MG63 (cell line): Measurements from ENCODE around the gene PLA2G4E. TPM values are rescaled to one million over a fixed set of nuclear protein-coding genes. Genes with fewer than 3 reads are reported as not detected.

Source experiments
- DNase-seq: peaks from one replicate; pipeline ENCODE4 v3.0.0-alpha.2; 2020
- H3K27me3 ChIP-seq: fragments of 250-450 bp; sonication (Bioruptor Pico); 2 replicates; pipeline ENCODE4 v1.5.1; 2020; ENCODE audit warnings: mild to moderate bottlenecking, moderate library complexity
- H3K36me3 ChIP-seq: fragments of 250-450 bp; sonication (Bioruptor Pico); 2 replicates; pipeline ENCODE4 v1.5.1; 2020; ENCODE audit warnings: mild to moderate bottlenecking, moderate library complexity
- H3K4me3 ChIP-seq: fragments of 250-450 bp; sonication (Bioruptor Pico); 2 replicates; pipeline ENCODE4 v1.5.1; 2020; ENCODE audit warnings: mild to moderate bottlenecking, moderate library complexity
- H3K9me3 ChIP-seq: fragments of 250-450 bp; sonication (Bioruptor Pico); 2 replicates; pipeline ENCODE4 v1.5.1; 2020; ENCODE audit warnings: mild to moderate bottlenecking, moderate library complexity
- total RNA-seq: library from RNA; depleted of rRNA; stranded (reverse); fragments of >200 nt; shearing (Covaris generic); gene quantifications from 2 replicates; pipeline ENCODE4 v1.2.3, GENCODE V29; 2014; ENCODE audit warnings: low replicate concordance

PLA2G4E gene
- total RNA-seq, 1 experiment from 2014 or later = not detected

DNA sequence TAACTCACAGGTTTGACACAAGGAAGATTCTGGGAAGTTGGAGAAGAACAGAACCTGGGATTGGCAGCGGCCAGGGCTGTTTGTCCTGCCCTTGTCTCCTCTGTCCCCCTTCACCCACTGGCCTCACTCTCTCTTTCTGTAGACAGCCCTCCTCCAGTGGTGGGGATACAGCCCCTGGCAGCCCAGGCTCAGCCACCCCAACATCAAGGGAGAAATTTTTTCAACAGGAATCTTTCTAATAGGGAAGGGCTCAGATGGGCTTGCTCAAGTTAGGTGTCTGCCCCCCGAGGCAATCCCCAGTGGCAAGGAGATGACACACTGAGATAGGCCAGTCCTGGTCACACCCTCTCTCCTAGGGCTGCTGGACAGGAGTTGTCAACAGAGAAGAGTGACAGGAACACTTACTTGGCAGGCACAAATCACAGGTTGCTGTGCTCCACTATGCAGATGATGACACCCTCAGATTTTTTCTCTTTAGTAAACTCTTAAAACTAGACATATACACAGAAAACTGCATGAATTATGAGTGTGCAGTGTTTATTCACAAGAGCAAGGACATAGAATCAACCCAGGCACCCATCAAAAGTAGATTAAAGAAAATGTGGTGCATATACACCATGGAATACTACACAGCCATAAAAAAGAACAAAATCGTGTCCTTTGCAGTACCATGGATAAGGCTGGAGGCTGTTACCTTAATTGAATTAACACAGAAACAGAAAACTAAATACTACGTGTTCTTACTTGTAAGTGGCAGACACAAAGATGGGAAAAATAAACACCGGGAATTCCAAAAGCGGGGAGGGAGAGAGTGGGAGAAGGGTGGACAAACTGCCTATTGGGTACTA, 37.2 kb upstream of the PLA2G4E start:
- Histone ChIP-seq H3K27me3 (no peaks in the 10 kb centered on the region), H3K36me3 (no peaks in the 10 kb centered on the region), H3K4me3 (no peak overlapping the region), H3K9me3 (no peaks in the 10 kb centered on the region)
- no peak for DNase-seq

DNA sequence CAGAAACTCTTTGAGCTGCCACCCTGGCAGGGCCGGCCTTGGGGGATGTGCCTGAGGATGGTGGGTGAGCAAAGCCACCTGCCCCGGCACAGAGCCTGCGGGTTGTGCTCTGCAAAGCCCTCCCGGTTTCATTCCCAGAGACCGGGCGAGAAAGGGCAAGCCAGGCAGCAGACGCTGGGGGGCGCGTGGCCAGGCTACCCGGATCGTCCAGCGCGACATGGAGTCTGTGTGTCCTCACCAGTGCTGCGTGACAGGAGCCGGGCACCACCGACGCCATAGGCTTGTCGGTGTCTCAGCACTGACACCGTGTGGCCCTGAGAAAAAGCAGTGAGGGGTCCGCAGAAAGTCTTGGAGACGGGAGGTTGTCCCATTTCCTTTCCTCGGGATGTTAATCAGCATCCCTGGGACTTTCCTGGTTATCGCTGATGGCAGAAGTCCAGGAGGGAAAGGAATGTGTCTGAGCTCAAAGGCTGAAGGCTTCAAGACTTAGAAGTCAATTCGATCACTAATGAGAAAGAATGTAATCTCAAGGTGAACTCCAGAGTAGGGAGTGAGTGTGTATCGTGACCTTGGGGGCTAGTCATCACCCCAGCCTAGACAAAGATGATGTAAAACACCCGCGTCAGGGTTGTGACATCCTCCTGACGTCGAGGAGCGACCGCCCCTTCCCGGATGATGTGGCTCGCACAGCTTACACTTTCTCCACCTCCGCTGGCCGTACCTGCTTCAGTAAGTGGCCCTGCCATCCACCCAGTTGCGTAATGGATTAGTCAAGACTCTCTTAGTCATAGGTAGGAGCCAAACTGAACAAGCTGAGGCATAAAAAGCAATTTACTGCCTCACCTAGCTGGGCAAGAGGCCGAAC, 36.3 kb upstream of the PLA2G4E start:
- Histone ChIP-seq H3K27me3 (no peaks in the 10 kb centered on the region), H3K36me3 (no peaks in the 10 kb centered on the region), H3K9me3 (no peaks in the 10 kb centered on the region), H3K4me3 (no peak overlapping the region)
- peak; percentile 75 for DNase-seq

DNA sequence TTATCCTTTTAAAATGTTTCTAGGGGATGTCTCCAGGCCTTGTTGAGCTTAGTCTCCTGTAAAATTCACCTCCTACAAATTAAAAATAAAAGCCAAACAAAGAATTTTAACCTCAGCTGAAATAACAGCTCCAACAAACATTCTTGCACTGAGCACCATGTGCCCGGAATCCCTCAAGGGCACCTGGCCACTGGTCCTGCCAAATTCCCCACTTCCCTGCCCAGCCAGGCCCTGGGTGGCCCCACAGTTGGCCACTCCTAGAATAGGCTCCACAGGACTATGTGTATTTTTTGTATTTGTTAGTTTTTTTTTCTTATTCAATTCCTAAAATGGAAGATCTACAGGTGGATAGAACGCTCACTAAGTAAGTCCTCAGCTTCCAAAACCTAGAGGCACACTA, 33.1 kb upstream of the PLA2G4E start:
- Histone ChIP-seq H3K36me3 (no peaks in the 10 kb centered on the region), H3K4me3 (no peak overlapping the region), H3K9me3 (no peaks in the 10 kb centered on the region), H3K27me3 (no peaks in the 10 kb centered on the region)
- DNase-seq = no peak

DNA sequence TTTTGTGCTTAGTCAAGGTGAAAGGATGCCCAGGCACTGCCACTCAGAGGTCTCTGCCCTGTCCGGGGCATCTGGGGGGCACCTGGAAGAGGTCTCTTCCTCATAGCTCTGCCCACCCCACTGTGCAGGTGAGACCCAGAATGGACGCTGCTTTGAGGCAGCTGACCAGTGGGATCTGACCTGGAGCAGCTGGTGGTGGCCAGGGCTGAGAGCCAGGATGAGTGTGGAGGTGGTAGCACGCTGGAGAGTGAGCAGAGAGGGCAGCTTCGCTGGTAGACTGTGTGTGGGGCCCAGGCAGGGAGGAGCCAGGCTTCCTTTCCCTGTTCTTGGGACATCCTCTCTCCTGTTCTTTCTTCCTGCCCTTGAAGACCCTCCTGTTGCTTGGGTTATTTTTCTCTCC, 32.2 kb upstream of the PLA2G4E start:
- no peaks in the 10 kb centered on the region for H3K9me3 ChIP-seq
- no peak for DNase-seq
- H3K27me3 ChIP-seq = no peaks in the 10 kb centered on the region
- no peak overlapping the region for H3K4me3 ChIP-seq
- H3K36me3 ChIP-seq = no peaks in the 10 kb centered on the region

DNA sequence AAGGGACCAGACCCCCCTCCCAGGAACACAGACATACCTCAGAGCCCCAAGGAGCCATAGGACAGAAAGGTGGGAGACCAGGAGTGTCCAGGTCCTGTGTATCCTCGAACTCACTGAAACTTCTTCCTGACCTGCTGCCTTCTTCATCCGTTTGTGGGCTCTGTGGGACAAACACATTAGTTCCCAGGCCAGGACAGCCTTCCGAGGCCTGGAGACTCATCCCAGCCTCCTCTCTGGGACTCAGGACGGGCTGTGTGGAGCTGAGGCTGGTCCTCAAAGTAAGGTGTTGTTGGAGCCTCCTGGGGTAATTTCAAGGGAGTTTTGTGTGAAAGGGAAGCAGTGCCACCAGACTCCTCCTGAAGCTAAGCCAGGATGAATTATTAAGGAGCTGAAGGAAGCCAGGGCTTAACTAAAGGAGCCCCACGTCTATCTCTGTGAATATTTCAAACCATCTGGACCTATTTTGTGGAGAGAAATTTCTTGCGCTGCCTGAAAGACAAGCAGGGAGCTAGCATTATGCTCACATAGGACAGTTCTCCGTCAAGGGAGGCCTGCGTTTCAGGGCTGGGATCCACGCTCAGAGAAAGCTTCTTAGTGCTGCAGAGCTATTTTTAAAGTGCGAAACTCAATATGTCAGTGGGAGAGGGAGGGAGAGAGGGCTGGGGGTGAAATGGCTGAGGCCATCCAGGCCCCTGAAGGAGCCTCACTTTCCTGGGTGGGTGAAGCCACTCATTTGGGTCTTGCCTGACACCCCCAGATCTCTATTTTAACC, 29.8 kb upstream of the PLA2G4E start:
- DNase-seq = no peak
- no peak overlapping the region for H3K4me3 ChIP-seq
- no peaks in the 10 kb centered on the region for H3K36me3 ChIP-seq
- no peaks in the 10 kb centered on the region for H3K27me3 ChIP-seq
- no peaks in the 10 kb centered on the region for H3K9me3 ChIP-seq

DNA sequence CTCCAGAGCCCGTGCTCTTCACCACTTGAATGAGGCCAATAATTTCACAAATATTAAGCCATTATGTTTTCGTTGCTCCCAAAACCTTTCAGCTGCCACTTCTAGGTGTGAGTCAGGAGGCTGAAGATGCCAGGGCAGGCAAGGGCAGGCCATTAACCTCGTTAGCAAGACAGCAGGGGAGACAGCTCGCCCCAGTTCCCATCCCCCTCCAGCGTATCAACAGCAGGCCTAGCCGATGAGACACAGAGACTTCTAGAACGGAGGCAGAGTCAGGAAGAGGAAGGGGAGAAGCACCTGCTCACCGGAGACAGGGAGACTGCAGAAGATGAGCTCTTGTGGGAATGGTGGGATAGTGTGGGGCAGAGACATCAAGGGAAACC, 28.0 kb upstream of the PLA2G4E start:
- Histone ChIP-seq H3K36me3 (no peaks in the 10 kb centered on the region), H3K27me3 (no peaks in the 10 kb centered on the region), H3K4me3 (no peak overlapping the region), H3K9me3 (no peaks in the 10 kb centered on the region)
- no peak for DNase-seq

DNA sequence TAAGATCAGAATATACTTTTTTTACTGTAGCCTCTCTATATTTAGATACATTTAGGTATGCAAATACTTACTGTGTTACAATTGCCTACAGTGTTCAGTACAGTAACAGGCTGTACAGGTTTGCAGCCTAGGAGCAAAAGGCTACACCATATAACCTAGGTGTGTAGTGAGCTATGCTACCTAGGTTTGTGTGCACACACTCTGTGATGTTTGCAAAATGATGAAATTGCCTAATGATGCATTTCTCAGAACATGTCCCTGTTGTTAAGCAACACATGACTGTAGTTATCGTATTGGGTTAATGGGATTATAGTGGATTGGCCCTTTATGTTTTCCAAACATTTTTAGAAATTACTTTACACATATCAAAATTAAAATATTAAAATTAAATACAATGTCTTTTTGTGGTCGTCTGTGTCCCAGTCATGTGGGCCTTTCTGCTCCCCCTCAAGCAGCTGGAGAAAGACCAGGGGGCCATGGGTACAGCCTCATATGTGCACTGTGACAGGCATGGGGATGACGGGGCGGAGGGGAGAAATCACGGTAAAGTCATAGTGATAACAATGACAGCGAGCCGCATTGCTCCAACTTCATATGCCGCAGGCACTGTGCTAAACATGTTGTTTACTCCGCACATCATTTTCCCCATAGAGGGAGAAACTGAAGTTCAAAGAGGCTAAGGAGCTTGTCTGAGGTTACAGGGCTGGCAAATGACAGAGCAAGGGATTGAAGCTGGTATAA, 27.4 kb upstream of the PLA2G4E start:
- Histone ChIP-seq H3K27me3 (no peaks in the 10 kb centered on the region), H3K36me3 (no peaks in the 10 kb centered on the region), H3K9me3 (no peaks in the 10 kb centered on the region), H3K4me3 (no peak overlapping the region)
- DNase-seq = no peak

DNA sequence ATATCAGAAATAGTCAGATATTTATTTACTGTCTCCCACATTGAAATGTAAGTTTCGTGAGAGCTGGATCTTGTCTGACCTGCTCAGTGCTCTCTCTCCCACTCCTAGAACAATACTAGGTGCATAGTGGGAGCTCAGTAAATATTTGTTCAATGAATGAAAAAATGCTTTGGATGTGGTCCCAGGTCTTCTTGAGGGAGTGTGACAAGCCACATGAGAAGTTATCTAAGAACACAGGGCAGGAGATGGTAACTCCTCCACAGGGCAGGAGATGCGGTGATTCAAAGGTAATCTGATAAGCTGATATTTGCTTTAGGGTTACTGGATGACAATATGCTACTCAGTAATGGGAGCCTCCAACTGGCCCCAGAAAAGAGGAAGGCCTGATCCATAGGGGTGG, 25.8 kb upstream of the PLA2G4E start:
- no peak for DNase-seq
- Histone ChIP-seq H3K4me3 (no peak overlapping the region), H3K27me3 (no peaks in the 10 kb centered on the region), H3K36me3 (no peaks in the 10 kb centered on the region), H3K9me3 (no peaks in the 10 kb centered on the region)

DNA sequence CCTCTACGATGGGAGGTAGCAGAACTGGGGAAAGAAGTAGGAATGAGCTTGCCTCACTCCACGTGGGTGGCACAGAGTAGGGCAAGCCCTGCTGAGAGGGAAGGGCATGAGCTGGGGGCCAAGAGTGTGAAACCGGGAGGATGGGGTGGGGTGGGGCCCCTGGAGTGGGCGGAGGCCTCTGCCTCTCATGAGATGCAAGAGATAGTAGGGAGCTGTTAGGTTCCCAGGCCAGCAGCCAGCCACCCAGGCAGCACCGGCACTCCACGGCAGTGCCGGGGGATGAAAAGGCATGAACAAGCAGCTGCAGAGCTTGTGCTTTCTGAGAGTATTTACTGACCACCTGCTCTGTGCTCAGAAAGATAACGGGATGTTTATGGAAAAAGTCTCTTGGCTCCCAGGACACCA, 24.4 kb upstream of the PLA2G4E start:
- Histone ChIP-seq H3K27me3 (no peaks in the 10 kb centered on the region), H3K4me3 (no peak overlapping the region), H3K9me3 (no peaks in the 10 kb centered on the region), H3K36me3 (no peaks in the 10 kb centered on the region)
- DNase-seq = no peak

DNA sequence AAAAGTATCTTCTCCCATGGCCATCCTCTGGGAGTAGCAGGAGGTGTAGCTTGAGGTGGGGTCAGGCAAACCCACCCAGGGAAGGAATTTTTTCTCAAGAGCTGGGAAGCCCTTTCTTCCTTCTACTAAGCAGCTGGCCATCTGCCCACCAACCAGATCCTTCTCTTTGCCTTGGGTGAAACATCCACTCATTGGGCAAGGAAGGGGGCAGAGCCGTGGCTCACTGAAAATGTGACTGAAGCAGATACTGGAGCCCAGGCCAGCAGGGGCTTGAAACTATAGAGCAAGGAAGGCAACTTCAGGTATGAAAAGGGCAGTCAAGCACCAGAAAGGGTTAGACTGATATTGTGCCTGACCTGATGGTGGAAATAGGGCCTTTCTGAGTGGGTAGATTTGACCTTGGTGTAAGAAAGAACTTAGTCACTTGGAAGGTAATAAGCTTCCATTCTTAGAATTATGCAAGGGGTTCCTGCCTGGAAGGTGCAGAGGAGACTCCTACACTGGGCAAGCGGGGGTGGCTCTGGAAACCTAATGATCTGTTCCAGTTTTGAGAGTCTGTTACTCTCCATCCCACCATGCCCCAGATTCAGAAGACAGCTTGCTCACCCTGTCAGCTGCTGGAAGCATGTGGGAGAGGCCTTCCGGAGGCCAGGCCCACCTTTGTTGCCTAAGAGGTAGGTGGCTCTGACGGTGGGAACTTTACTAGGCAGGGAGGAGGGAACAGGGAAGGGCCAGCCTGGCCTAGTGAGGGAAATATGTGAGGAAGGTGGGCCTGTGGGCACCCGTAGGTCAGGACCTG, 22.0 kb upstream of the PLA2G4E start:
- no peak for DNase-seq
- no peaks in the 10 kb centered on the region for H3K9me3 ChIP-seq
- no peak overlapping the region for H3K4me3 ChIP-seq
- H3K27me3 ChIP-seq = no peaks in the 10 kb centered on the region
- no peaks in the 10 kb centered on the region for H3K36me3 ChIP-seq

DNA sequence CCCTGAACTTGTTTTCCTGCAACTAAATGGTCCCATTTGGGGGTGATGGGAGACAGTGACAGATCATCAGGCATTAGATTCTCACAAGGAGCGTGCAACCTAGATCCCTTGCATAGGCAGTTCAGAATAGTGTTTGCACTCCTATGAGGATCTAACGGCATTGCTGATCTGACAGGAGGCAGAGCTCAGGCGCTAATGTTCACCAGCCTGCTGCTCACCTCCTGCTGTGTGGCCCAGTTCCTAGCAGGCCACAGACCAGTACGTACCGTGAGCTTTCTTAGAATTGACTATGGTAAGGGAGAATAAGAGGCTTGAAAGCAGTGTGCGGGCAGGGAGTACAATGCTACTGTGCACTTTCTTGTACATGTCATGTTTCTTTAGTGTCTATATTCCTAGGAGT, 17.6 kb upstream of the PLA2G4E start:
- no peaks in the 10 kb centered on the region for H3K27me3 ChIP-seq
- no peaks in the 10 kb centered on the region for H3K9me3 ChIP-seq
- no peak overlapping the region for H3K4me3 ChIP-seq
- no peaks in the 10 kb centered on the region for H3K36me3 ChIP-seq
- DNase-seq = no peak

DNA sequence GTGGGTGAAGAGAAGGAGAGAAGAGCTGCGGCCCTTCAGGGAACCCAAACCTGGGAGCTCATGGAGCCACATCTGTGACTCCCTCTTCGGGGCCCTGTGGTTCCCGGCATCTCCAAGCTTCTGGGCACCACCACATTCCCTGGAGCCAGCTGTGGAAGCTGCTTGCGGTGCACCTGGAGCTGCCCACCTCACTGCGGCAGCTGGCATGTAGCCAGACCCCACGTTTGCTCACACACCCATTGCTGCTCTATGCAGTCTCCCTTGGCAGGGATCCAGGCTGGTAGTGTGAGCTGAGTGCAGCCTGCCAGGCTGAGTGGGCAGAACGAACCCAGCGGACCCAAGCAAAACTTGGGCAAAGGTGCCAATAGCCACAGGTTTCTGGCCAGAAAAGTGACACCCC, 16.8 kb upstream of the PLA2G4E start:
- H3K36me3 ChIP-seq = no peaks in the 10 kb centered on the region
- no peak for DNase-seq
- H3K9me3 ChIP-seq = no peaks in the 10 kb centered on the region
- H3K4me3 ChIP-seq = no peak overlapping the region
- no peaks in the 10 kb centered on the region for H3K27me3 ChIP-seq

DNA sequence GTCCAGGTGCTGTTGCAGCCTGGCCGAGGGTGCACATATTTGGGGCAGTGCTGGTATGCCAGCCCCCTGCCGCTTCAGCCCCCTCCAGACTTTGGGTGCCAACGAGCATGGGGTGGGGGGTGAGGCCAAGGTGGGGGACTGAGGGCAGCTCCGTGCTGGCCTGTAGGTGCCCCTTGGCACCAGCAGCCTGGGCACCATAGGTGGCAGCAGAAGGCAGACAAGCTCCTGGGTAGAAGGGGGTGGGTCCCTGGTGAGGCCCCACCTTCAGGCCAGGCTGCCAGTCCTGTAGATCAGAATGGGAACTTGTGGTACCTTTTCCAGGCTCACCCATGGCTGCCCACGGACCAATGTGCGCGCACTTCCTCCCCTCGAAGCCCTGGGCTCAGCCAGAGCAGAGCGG, 16.1 kb upstream of the PLA2G4E start:
- Histone ChIP-seq H3K36me3 (no peaks in the 10 kb centered on the region), H3K27me3 (no peaks in the 10 kb centered on the region), H3K4me3 (no peak overlapping the region), H3K9me3 (no peaks in the 10 kb centered on the region)
- DNase-seq = no peak

DNA sequence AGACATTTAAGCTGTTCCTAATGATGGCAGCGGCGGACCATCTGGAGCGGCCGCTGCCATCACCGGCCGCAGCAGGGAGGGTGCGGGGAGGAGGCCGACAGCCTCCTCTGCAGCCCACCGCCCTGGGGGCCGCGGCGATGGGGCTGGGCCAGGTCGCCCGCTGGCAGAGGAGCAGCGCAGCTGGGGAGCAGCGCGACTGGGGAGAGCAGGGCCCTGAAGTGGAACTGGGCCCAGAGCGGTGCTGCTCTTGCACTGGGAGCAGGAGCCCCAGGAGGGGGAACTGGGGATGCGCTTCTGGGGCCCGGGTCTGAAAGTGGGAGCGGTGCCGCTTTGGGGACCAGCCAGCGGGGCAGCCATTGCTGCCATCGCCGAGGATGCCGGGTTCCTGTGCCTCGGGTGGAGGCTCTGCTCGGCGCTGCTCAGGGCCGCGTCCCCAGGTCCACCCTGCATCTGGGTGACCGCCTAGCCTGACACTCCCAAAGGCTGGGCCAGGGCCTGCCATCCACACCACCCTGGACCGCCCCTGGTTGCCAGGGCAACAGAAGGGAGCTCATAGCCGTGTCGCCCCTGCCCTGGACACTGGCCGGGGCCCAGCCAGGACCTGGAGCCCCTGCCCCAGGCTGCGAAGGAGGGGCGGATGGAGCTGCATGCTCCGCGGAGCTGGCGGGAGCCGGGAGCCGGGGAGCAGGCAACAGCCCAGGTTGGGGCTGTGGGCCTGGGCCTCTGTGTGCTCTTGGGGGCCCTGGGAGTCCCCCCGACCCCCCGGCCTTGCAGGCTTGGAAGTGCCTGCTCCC, 15.5 kb upstream of the PLA2G4E start:
- Histone ChIP-seq H3K9me3 (no peaks in the 10 kb centered on the region), H3K27me3 (no peaks in the 10 kb centered on the region), H3K4me3 (no peak overlapping the region), H3K36me3 (no peaks in the 10 kb centered on the region)
- DNase-seq = no peak

DNA sequence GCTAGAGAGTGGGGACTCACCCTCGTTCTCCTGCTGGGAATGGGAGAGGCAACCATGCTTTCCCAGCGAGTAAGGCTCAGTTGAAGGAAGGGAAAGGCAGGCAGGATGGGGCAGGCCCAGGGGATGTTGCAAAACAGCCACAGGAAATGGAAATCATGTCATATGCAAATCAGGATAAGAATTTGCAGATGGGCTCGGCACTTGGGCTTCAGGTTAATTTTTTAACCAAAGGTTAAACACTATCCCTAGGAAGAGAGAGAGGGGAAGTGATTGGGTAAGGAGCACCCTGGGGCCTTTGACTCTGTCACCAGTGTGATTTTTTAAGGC, 14.6 kb upstream of the PLA2G4E start:
- Histone ChIP-seq H3K4me3 (no peak overlapping the region), H3K27me3 (no peaks in the 10 kb centered on the region), H3K9me3 (no peaks in the 10 kb centered on the region), H3K36me3 (no peaks in the 10 kb centered on the region)
- no peak for DNase-seq
